Dedifferentiated amniotic fluid mesenchymal stem cell (primary cell): Measurements from ENCODE around the gene DTX4.

Experiments used
- DNase-seq: peaks from one replicate; pipeline ENCODE4 v3.0.0-alpha.2; 2016; ENCODE audit errors: extremely low spot score

DTX4 gene

GRCh38 chr11:59219836-59220235 is 47.9 kb downstream of the DTX4 start:
- DNase-seq = no peak

GRCh38 chr11:59221441-59221840 is 49.5 kb downstream of the DTX4 start:
- peak; percentile 61 for DNase-seq

GRCh38 chr11:59222464-59223060 is 50.6 kb downstream of the DTX4 start:
- no peak for DNase-seq

DNA sequence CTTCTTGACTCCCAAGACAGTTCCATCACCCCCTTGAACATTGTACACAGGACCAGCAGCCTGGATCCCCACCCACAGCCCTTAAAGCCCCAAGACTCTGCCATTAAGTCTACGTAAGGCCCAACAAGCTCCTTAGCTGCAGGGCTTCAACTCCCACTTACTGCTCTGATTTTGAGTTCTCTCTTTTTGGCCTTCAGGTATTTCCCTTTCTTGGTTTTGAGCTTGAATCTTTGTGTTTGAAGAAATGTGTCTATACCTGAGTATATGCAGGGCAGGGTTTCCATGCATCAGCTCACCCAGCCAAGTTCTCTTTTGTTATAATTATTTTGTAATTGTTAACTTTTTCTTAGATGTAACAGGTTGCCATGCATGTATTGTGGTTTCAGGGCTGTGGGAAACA is 51.2 kb downstream of the DTX4 start:
- no peak for DNase-seq

DNA sequence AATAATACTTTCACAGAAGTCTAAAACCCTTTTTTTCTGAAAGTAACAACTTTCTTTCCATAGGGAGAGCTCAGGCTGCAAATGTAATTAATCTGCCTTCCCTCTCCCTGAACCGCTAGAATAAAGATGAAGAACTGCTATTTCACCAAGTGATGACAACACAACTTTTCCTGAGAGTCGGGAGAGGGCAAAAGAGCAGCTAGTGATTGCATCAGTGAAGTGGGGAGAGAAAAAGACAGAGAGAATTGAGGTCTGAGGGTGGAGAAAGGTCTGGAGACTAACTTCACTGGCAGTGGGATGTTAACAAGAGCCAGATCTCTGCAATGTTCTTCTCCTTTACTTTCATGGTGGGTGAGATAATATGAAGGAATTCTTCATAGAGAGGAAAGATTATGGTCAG is 51.7 kb downstream of the DTX4 start:
- no peak for DNase-seq

DNA sequence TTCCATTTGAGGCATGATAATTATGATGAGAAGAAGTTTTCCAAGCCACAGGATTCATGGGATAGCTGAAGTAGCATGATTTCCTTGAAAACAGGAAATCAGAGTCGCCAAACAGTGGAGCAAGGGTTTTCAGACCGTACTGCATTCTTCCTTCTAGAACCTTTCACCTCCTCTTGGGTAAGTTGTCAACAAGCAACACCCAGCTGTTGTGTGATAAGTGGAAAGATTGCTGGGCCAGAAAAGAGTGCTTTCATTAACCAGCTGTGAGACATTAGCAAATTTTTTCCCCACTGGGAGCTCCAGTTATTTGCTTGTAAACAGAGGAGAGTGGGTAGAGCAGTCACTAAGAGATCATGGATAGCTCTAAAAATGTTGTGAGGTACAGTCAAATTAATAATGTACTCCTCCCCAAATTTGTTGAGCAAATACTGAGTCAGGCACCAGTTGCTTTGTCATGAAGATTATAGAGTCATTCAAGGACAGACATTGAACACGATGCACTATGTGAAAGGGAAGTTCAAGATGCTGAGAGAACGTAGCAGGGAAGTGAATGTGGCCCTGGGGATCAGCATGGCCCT is 52.5 kb downstream of the DTX4 start:
- DNase-seq = no peak

DNA sequence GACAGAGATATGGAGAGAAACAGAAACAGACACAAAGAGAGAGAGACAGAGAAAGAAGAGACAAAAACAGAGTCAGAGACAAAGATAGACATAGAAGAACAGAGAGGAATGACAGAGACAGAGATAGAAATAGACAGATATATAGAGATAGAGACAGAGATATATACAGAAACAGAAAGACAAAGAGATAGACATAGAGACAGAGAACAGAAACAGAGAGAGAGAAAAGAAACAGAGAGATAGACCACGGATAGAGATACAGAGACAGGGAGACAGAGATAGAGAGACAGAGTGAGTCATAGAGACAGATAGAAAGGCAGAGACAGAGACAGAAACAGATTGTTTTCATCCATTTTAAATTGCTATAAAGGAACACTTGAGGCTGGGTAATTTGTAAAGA is 53.1 kb downstream of the DTX4 start:
- DNase-seq = no peak

- no peak for DNase-seq
Measured at GRCh38 chr11:59226396-59226795, 54.5 kb downstream of the DTX4 start.

GRCh38 chr11:59240322-59240721 is 68.4 kb downstream of the DTX4 start:
- no peak for DNase-seq

- no peak for DNase-seq
Measured at GRCh38 chr11:59243633-59244032, 71.7 kb downstream of the DTX4 start.

GRCh38 chr11:59247531-59248227 is 75.7 kb downstream of the DTX4 start:
- DNase-seq = peak; percentile 90

DNA sequence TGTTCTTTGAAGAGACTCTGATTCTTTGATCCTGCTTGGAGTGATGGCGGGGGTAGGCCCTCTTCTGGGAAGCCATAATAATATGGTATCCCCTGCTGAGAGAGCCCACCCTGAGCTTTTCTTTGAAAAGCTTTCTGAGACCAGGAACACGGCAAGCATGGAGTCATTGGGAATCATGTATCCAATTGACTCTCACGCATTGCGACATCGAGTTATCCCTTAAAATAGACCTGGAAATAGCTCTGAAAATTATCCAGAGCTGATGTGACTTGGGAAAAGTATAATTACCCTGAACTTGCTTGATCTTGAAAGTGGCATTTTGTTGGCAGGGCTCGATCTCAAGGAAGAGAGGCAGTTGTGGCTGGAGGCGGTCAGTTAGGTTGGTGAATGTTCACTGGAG is 77.6 kb downstream of the DTX4 start:
- DNase-seq = no peak

GRCh38 chr11:59253001-59253400 is 81.1 kb downstream of the DTX4 start:
- DNase-seq = no peak

DNA sequence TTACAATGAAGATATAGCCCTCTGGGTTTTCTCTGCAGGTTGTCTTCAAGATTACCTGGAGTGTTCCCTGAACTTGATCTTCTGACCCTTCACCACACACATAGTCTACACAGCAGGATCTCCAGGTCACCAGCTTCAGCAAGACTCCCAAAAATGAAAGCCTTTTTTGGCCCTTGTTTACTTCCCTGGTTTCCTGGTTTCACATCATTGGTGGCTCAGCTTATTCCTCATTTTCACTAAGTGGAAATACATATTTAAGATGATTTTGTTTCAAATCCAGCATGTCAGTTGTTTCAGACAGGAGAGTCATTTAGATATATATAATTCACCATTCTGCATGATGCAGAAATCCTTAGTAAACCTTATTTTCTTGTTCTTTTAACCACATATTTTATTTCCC is 82.4 kb downstream of the DTX4 start:
- DNase-seq = no peak

GRCh38 chr11:59255281-59255680 is 83.3 kb downstream of the DTX4 start:
- DNase-seq = no peak
